Measurements from ENCODE around the gene RELB. TPM values are rescaled to one million over a fixed set of nuclear protein-coding genes. Genes with fewer than 3 reads are reported as not detected.

The RELB gene
- 6.1 and 16.4 TPM in 2 replicates for total RNA-seq

GRCh38 chr19:45001087-45001739 is at the start of gene RELB:
Gene RELB, plus strand, starts transcription at chr19:45001464. Its CDS starts 116 bp downstream, at chr19:45001580.

GRCh38 chr19:44954649-44955504 is 46.4 kb upstream of the RELB start, which contains the start of gene CLPTM1:
Gene CLPTM1, plus strand, starts transcription at chr19:44955380. Its CDS starts 16 bp downstream, at chr19:44955396.

GRCh38 chr19:45038931-45039893 is 37.9 kb downstream of the RELB start, which contains the start of gene CLASRP:
Gene CLASRP, plus strand, starts transcription at chr19:45039045. Its CDS starts 1,168 bp downstream, at chr19:45040213.

GRCh38 chr19:45076029-45076850 is 75.0 kb downstream of the RELB start, which contains the start of gene ZNF296:
Gene ZNF296, minus strand, starts transcription at chr19:45076478. Its CDS starts 105 bp downstream, at chr19:45076373.

GRCh38 chr19:45079063-45079910 is 78.0 kb downstream of the RELB start, which contains the start of gene GEMIN7:
Gene GEMIN7, plus strand, starts transcription at chr19:45079260. Its CDS starts 10,855 bp downstream, at chr19:45090115.

Other genes with a start within 250 kb of the RELB start
- gene CBLC, start 223.6 kb upstream of the RELB start, total RNA-seq, result 0.07 TPM in 1 of 2 replicates, not detected in the other
- gene BCAM, start 192.4 kb upstream of the RELB start, total RNA-seq, result 25.3 and 34.6 TPM in 2 replicates
- 85.9 and 97.6 TPM in 2 replicates for gene NECTIN2, start 155.2 kb upstream of the RELB start, total RNA-seq
- gene TOMM40, start 110.2 kb upstream of the RELB start, total RNA-seq, result 32.3 and 45.9 TPM in 2 replicates
- 2.0 and 165 TPM in 2 replicates for gene APOE, start 95.7 kb upstream of the RELB start, total RNA-seq
- 2.4 TPM in 1 of 2 replicates, not detected in the other for gene APOC1, start 86.9 kb upstream of the RELB start, total RNA-seq
- gene APOC4, start 59.2 kb upstream of the RELB start, total RNA-seq, result not detected in 2 replicates
- gene APOC2, start 55.4 kb upstream of the RELB start, total RNA-seq, result not detected in 2 replicates
- 52.5 and 95.7 TPM in 2 replicates for gene CLPTM1, start 46.1 kb upstream of the RELB start, total RNA-seq
- 14.0 and 18.0 TPM in 2 replicates for gene CLASRP, start 37.6 kb downstream of the RELB start, total RNA-seq
- gene ZNF296, start 75.0 kb downstream of the RELB start, total RNA-seq, result 0.07 and 0.17 TPM in 2 replicates
- gene GEMIN7, start 77.8 kb downstream of the RELB start, total RNA-seq, result 11.5 and 21.7 TPM in 2 replicates
- gene PPP1R37, start 91.7 kb downstream of the RELB start, total RNA-seq, result 28.2 and 30.7 TPM in 2 replicates
- gene NKPD1, start 159.5 kb downstream of the RELB start, total RNA-seq, result 0.07 and 0.26 TPM in 2 replicates
- 4.7 and 5.6 TPM in 2 replicates for gene TRAPPC6A, start 176.8 kb downstream of the RELB start, total RNA-seq
- 4.4 and 5.9 TPM in 2 replicates for gene BLOC1S3, start 177.3 kb downstream of the RELB start, total RNA-seq
- 0.10 and 0.13 TPM in 2 replicates for gene EXOC3L2, start 243.9 kb downstream of the RELB start, total RNA-seq
- 19.9 and 35.3 TPM in 2 replicates for gene MARK4, start 249.8 kb downstream of the RELB start, total RNA-seq